NT2/D1 (cell line): ENCODE measurements around the gene PBRM1.

ENCODE experiments used
- YY1 ChIP-seq: IDR thresholded peaks from 2 replicates; pipeline ENCODE4 v1.6.1; 2011; ENCODE audit not compliant: insufficient read length, insufficient read depth
- ZNF274 ChIP-seq: IDR thresholded peaks from 2 replicates; pipeline ENCODE4 v1.6.1; 2011; ENCODE audit warnings: mild to moderate bottlenecking, low read depth, low read length

DNA sequence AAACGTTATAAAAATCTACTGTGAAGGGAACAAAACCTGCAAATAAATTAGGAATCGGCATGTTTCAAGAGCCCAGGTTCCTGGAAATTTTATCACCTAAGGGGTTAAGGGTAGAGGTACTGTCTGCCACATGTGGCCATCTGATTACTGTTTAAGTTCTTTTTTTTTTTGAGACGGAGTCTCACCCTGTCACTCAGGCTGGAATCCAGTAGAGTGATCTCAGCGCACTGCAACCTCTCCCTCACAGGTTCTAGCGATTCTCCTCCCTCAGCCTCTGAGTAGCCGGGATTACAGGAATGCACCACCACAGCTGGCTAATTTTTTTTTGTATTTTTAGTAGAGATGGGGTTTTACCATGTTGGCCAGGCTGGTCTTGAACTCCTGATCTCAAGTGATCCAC is 113.5 kb downstream of the PBRM1 start:
- TF ChIP-seq YY1 (no peak), ZNF274 (no peak)
